Neutrophil (primary cell): ENCODE data around the gene ZNF69.
A peak's percentile ranks its signal among the peaks of the same experiment; 100 is the strongest.
"Not testable (repeated sequence)": the region's sequence is repeated elsewhere in the genome, so short reads cannot be mapped to it uniquely, and the experiment has no call there.

ENCODE experiments used
- H3K27ac ChIP-seq: fragments of 200-600 bp; sonication (generic); 2 replicates; pipeline ENCODE4 v1.5.1; 2016; ENCODE audit warnings: mild to moderate bottlenecking, moderate library complexity
- H3K27me3 ChIP-seq: fragments of 200-600 bp; sonication (generic); 2 replicates; pipeline ENCODE4 v1.6.0; 2016; ENCODE audit warnings: mild to moderate bottlenecking
- H3K36me3 ChIP-seq: fragments of 200-600 bp; sonication (generic); 2 replicates; pipeline ENCODE4 v1.5.1; 2017
- H3K4me1 ChIP-seq, 2 experiments: fragments of 200-600 bp in 1 of 2; sonication (generic) in 1 of 2; 1 replicate in 1 of 2; 2 replicates in 1 of 2; pipeline versions ENCODE4 v1.5.1 to v1.6.1; 2013 to 2016; ENCODE audit warnings: low read depth in 1 of 2, low read length in 1 of 2, mild to moderate bottlenecking in 1 of 2, moderate library complexity in 1 of 2; ENCODE audit not compliant: control insufficient read depth in 1 of 2, insufficient read depth in 1 of 2
- H3K4me3 ChIP-seq, 2 experiments: fragments of 200-600 bp in 1 of 2; sonication (generic) in 1 of 2; 1 replicate in 1 of 2; 2 replicates in 1 of 2; pipeline ENCODE4 v1.5.1; 2013 to 2016; ENCODE audit warnings: low read depth in 1 of 2, low read length in 1 of 2, mild to moderate bottlenecking in 1 of 2, moderate library complexity in 1 of 2
- H3K9me3 ChIP-seq: fragments of 200-600 bp; sonication (generic); 2 replicates; pipeline ENCODE4 v1.5.1; 2016
- CTCF ChIP-seq: fragments of 200-600 bp; sonication (generic); IDR thresholded peaks from 2 replicates; pipeline ENCODE4 v1.5.1; 2016; ENCODE audit warnings: antibody characterized with exemption

ZNF69 gene

GRCh38 chr19:11927227-11927626, 39.6 kb downstream of the ZNF69 start:
- no peaks in the 10 kb centered on the region for H3K27me3 ChIP-seq
- H3K4me3 ChIP-seq: no peak overlapping the region
- H3K36me3 ChIP-seq: peaks cover 5% of the 10 kb centered on the region
- H3K9me3 ChIP-seq: no peaks in the 10 kb centered on the region
- TF ChIP-seq CTCF: no peak
- H3K4me1 ChIP-seq: peaks cover 19 to 24% of the 10 kb centered on the region in 2 experiments
- no peak overlapping the region for H3K27ac ChIP-seq

GRCh38 chr19:11931051-11931450, 43.5 kb downstream of the ZNF69 start:
- no peak overlapping the region for H3K4me3 ChIP-seq
- no peak for TF ChIP-seq CTCF
- H3K27me3 ChIP-seq: no peaks in the 10 kb centered on the region
- H3K36me3 ChIP-seq: peaks cover 5% of the 10 kb centered on the region
- peaks cover 4 to 10% of the 10 kb centered on the region in 2 experiments for H3K4me1 ChIP-seq
- peak overlapping the region; percentile 56 for H3K27ac ChIP-seq
- H3K9me3 ChIP-seq: no peaks in the 10 kb centered on the region

GRCh38 chr19:11931513-11931912, 43.9 kb downstream of the ZNF69 start:
- Histone ChIP-seq H3K36me3 (peaks cover 5% of the 10 kb centered on the region), H3K9me3 (no peaks in the 10 kb centered on the region), H3K4me1 (peaks cover 0 to 5% of the 10 kb centered on the region in 2 experiments), H3K4me3 (no peak overlapping the region), H3K27me3 (no peaks in the 10 kb centered on the region), H3K27ac (peak overlapping the region; percentile 56)
- no peak for TF ChIP-seq CTCF

GRCh38 chr19:11935829-11936228, 48.2 kb downstream of the ZNF69 start:
- H3K9me3 ChIP-seq, H3K4me3 ChIP-seq, H3K36me3 ChIP-seq, H3K27ac ChIP-seq, H3K4me1 ChIP-seq, H3K27me3 ChIP-seq: not testable (repeated sequence)

- H3K27ac ChIP-seq, H3K4me1 ChIP-seq, H3K27me3 ChIP-seq, H3K4me3 ChIP-seq: not testable (repeated sequence)
- H3K9me3 ChIP-seq: peaks cover 23% of the 10 kb centered on the region
- H3K36me3 ChIP-seq: peaks cover 17% of the 10 kb centered on the region
Observed at GRCh38 chr19:11938383-11938782, 50.8 kb downstream of the ZNF69 start.

GRCh38 chr19:11941361-11941887, 53.8 kb downstream of the ZNF69 start:
- Histone ChIP-seq H3K36me3 (peaks cover 24% of the 10 kb centered on the region), H3K9me3 (peaks cover 54% of the 10 kb centered on the region)
- H3K4me3 ChIP-seq, H3K27ac ChIP-seq, H3K4me1 ChIP-seq, H3K27me3 ChIP-seq: not testable (repeated sequence)

GRCh38 chr19:11942008-11942842, 54.6 kb downstream of the ZNF69 start:
- Histone ChIP-seq H3K4me1 (no peaks in the 10 kb centered on the region), H3K27ac (no peak overlapping the region), H3K36me3 (peaks cover 32% of the 10 kb centered on the region), H3K4me3 (no peak overlapping the region), H3K9me3 (peaks cover 62% of the 10 kb centered on the region), H3K27me3 (no peaks in the 10 kb centered on the region)
- no peak for TF ChIP-seq CTCF
